Measurements from ENCODE around the gene MTR.
"Not testable (repeated sequence)": the region's sequence is repeated elsewhere in the genome, so short reads cannot be mapped to it uniquely, and the experiment has no call there.

The MTR gene

GRCh38 chr1:236854605-236854983 is 59.5 kb downstream of the MTR start:
- no peak for DNase-seq (ENCODE audit: extremely low read depth, insufficient read length)
- H3K36me3 ChIP-seq (ENCODE audit: control insufficient read depth, insufficient read depth, low read length): peaks cover 8% of the 10 kb centered on the region

GRCh38 chr1:236856649-236857048 is 61.6 kb downstream of the MTR start:
- not testable (repeated sequence) for H3K27me3 ChIP-seq (replicated peaks; ENCODE audit: control insufficient read depth, insufficient read depth, low read length); H3K4me3 ChIP-seq (replicated peaks; ENCODE audit: low read depth, low read length); H3K36me3 ChIP-seq (ENCODE audit: control insufficient read depth, insufficient read depth, low read length); DNase-seq (ENCODE audit: extremely low read depth, insufficient read length)

More at GRCh38 chr1:236854605-236854983, 59.5 kb downstream of the MTR start:
- no peak overlapping the region for H3K4me3 ChIP-seq (replicated peaks; ENCODE audit: low read depth, low read length)
- no peak for TF ChIP-seq CTCF (IDR thresholded peaks at IDR 0.05; ENCODE audit: insufficient read depth, low read length, poor library complexity, severe bottlenecking)
- no peaks in the 10 kb centered on the region for H3K27me3 ChIP-seq (replicated peaks; ENCODE audit: control insufficient read depth, insufficient read depth, low read length)

- DNase-seq (ENCODE audit: extremely low read depth, insufficient read length): no peak
- Histone ChIP-seq H3K27me3 (replicated peaks; ENCODE audit: control insufficient read depth, insufficient read depth, low read length) (no peaks in the 10 kb centered on the region), H3K4me3 (replicated peaks; ENCODE audit: low read depth, low read length) (no peak overlapping the region), H3K36me3 (ENCODE audit: control insufficient read depth, insufficient read depth, low read length) (peaks cover 14% of the 10 kb centered on the region)
- no peak for TF ChIP-seq CTCF (IDR thresholded peaks at IDR 0.05; ENCODE audit: insufficient read depth, low read length, poor library complexity, severe bottlenecking)
Observed at GRCh38 chr1:236858165-236858564, 63.1 kb downstream of the MTR start.

- DNase-seq (ENCODE audit: extremely low read depth, insufficient read length): no peak
- no peak for TF ChIP-seq CTCF (IDR thresholded peaks at IDR 0.05; ENCODE audit: insufficient read depth, low read length, poor library complexity, severe bottlenecking)
- H3K36me3 ChIP-seq (ENCODE audit: control insufficient read depth, insufficient read depth, low read length): peaks cover 16% of the 10 kb centered on the region
- H3K27me3 ChIP-seq (replicated peaks; ENCODE audit: control insufficient read depth, insufficient read depth, low read length): no peaks in the 10 kb centered on the region
- no peak overlapping the region for H3K4me3 ChIP-seq (replicated peaks; ENCODE audit: low read depth, low read length)
Observed at GRCh38 chr1:236860101-236860500, 65.0 kb downstream of the MTR start.

- no peaks in the 10 kb centered on the region for H3K27me3 ChIP-seq (replicated peaks; ENCODE audit: control insufficient read depth, insufficient read depth, low read length)
- no peak for TF ChIP-seq CTCF (IDR thresholded peaks at IDR 0.05; ENCODE audit: insufficient read depth, low read length, poor library complexity, severe bottlenecking)
- H3K4me3 ChIP-seq (replicated peaks; ENCODE audit: low read depth, low read length): no peak overlapping the region
- peaks cover 16% of the 10 kb centered on the region for H3K36me3 ChIP-seq (ENCODE audit: control insufficient read depth, insufficient read depth, low read length)
- no peak for DNase-seq (ENCODE audit: extremely low read depth, insufficient read length)
Observed at GRCh38 chr1:236860674-236861073, 65.6 kb downstream of the MTR start.

GRCh38 chr1:236861560-236862218 is 66.6 kb downstream of the MTR start:
- no peak for TF ChIP-seq CTCF (IDR thresholded peaks at IDR 0.05; ENCODE audit: insufficient read depth, low read length, poor library complexity, severe bottlenecking)

More at GRCh38 chr1:236861560-236862218, 66.6 kb downstream of the MTR start:
- Histone ChIP-seq H3K36me3 (ENCODE audit: control insufficient read depth, insufficient read depth, low read length) (peaks cover 16% of the 10 kb centered on the region), H3K4me3 (replicated peaks; ENCODE audit: low read depth, low read length) (no peak overlapping the region), H3K27me3 (replicated peaks; ENCODE audit: control insufficient read depth, insufficient read depth, low read length) (no peaks in the 10 kb centered on the region)
- DNase-seq (ENCODE audit: extremely low read depth, insufficient read length): no peak

Measured in GM06990 (cell line).